GM10248 (cell line): Measurements from ENCODE around the gene UGCG.

ENCODE experiments used
- CTCF ChIA-PET: fragments of 300-600 bp; sonication (Branson Sonifier 250); formaldehyde crosslinking; extraction: SDS; loops from one replicate; lab custom pipeline; 2021; ENCODE audit warnings: antibody characterized with exemption; lab: Yijun Ruan, JAX
- POLR2A ChIA-PET: fragments of 350-650 bp; sonication (Branson Sonifier 250); formaldehyde crosslinking; extraction: SDS; loops from one replicate; lab custom pipeline; 2020; ENCODE audit warnings: antibody characterized with exemption; lab: Yijun Ruan, JAX
- DNase-seq: peaks from one replicate; pipeline ENCODE4 v3.0.0; 2012; ENCODE audit errors: extremely low spot score
- TF ChIP-seq, protein P1 (sequence below): IDR thresholded peaks from 2 replicates; pipeline ENCODE4 v1.5.1; 2012; ENCODE audit warnings: mild to moderate bottlenecking, low read depth; ENCODE audit errors: extremely low read depth, missing control alignments, control extremely low read depth

Gene UGCG

DNA sequence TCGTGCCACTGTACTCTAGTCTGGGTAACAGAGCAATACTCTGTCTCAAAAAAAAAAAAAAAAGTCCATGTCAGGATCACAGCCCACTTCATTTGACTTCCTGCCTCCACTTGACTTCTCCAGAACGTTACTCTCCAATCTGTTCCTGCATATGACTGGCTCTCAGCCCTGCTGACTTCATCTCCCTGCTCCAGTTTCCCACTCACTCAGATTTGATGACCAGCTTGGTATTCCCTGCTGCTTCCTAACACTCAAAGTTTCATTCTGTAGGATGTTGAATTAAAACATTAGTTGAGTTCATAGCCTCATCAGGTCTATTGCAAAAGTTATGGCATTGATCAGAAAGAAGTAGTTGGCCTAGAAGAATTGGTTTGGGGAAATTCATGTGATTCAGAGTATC, 52.3 kb downstream of the UGCG start:
- DNase-seq = no peak
- ChIA-PET CTCF (interaction anchor here (1.5 to 2.0 kb wide), 2 partner anchors 11 to 125 kb away, joined by 4 read pairs; no protein-coding TSS in a partner anchor), POLR2A (no interaction called here)
- TF ChIP-seq, protein P1, sequence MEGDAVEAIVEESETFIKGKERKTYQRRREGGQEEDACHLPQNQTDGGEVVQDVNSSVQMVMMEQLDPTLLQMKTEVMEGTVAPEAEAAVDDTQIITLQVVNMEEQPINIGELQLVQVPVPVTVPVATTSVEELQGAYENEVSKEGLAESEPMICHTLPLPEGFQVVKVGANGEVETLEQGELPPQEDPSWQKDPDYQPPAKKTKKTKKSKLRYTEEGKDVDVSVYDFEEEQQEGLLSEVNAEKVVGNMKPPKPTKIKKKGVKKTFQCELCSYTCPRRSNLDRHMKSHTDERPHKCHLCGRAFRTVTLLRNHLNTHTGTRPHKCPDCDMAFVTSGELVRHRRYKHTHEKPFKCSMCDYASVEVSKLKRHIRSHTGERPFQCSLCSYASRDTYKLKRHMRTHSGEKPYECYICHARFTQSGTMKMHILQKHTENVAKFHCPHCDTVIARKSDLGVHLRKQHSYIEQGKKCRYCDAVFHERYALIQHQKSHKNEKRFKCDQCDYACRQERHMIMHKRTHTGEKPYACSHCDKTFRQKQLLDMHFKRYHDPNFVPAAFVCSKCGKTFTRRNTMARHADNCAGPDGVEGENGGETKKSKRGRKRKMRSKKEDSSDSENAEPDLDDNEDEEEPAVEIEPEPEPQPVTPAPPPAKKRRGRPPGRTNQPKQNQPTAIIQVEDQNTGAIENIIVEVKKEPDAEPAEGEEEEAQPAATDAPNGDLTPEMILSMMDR = no peak

DNA sequence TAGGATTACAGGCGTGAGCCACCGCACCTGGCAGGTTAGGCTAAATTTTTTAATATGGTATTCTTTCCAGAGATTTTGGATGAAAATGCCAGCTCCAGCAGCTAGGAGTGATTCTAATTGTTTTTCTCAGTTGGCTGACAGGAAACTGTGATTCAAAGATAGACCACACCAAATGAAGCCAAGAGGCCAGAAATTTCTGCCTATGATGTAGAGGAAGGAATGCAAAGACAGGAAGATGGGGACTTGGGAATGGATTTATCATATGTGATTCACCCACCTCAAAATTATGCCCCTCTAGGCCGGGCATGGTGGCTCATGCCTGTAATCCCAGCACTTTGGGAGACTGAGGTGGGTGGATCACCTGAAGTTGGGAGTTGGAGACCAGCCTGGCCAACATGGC, 53.3 kb downstream of the UGCG start:
- ChIA-PET CTCF (interaction anchor here (1.1 to 2.1 kb wide), 3 partner anchors 9 to 18 kb away, joined by 3 to 4 read pairs (median 4); no protein-coding TSS in a partner anchor), POLR2A (no interaction called here)
- DNase-seq = no peak
- TF ChIP-seq, protein P1 = no peak

DNA sequence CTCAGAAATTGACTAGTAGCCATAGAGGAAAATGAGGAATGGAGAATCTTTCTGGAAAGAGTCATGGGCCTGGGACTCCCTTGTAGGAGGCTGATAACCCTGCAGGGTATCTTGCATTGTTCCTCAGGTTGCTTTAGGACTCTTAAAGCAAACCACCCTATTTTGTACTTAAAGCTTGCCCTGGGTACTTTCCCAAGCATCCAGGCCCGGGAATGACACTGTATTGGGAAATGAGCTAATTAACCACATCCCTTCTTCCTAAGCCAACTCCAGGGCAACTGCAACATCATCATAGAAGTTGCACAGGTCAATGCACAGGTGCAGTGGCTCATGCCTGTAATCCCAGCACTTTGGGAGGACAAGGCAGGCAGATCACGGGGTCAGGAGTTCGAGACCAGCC, 55.9 kb downstream of the UGCG start:
- POLR2A ChIA-PET = no interaction called here
- TF ChIP-seq, protein P1 = no peak
- DNase-seq = no peak
- CTCF ChIA-PET = interaction anchor here (1.4 kb wide), 1 partner anchor 25 kb away, joined by 3 read pairs; no protein-coding TSS in a partner anchor

DNA sequence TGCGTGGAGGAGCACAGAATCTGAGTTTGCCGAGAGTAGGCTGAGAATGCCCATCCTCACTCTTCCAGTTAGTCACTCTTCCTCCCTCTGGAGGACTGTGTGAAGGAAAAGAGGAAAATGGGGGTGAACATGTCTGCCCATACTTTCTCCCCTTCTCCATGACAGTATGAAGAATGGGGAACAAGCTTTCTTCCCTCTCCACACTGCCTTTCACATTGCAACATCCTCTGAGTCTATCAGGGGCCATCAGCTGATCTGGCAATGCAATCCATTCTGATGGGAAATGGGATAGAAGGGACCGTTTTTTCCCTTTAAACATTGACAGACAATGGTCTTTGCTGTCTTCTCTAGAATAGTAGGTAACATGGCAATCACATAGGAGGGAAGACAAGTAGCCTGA, 56.8 kb downstream of the UGCG start:
- DNase-seq = no peak
- CTCF ChIA-PET = interaction anchor here (0.6 to 2.0 kb wide), 3 partner anchors 9 to 24 kb away, joined by 3 to 8 read pairs (median 3); no protein-coding TSS in a partner anchor
- TF ChIP-seq, protein P1 = no peak
- POLR2A ChIA-PET = no interaction called here

DNA sequence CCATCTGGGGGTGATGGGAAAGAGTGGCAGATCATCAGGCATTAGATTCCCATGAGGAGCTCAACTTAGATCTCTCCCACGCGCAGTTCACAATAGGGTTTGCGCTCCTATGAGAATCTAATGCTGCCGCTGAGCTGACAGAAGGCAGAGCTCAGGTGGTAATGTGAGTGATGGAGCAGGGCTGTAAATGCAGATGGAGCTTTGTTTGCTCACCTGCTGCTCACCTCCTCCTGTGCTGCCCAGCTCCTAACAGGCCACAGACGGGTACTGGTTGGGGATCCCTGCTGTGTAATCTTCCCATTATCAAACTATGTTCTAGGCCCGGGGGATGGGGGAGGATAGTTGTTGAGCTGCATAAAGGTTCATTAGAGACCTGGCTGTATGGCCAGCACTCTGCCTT, 58.4 kb downstream of the UGCG start:
- POLR2A ChIA-PET = no interaction called here
- TF ChIP-seq, protein P1 = no peak
- no peak for DNase-seq
- CTCF ChIA-PET = interaction anchor here (0.8 to 3.0 kb wide), 12 partner anchors 9 to 113 kb away, joined by 3 to 9 read pairs (median 4); partner anchors contain the start of gene UGCG

DNA sequence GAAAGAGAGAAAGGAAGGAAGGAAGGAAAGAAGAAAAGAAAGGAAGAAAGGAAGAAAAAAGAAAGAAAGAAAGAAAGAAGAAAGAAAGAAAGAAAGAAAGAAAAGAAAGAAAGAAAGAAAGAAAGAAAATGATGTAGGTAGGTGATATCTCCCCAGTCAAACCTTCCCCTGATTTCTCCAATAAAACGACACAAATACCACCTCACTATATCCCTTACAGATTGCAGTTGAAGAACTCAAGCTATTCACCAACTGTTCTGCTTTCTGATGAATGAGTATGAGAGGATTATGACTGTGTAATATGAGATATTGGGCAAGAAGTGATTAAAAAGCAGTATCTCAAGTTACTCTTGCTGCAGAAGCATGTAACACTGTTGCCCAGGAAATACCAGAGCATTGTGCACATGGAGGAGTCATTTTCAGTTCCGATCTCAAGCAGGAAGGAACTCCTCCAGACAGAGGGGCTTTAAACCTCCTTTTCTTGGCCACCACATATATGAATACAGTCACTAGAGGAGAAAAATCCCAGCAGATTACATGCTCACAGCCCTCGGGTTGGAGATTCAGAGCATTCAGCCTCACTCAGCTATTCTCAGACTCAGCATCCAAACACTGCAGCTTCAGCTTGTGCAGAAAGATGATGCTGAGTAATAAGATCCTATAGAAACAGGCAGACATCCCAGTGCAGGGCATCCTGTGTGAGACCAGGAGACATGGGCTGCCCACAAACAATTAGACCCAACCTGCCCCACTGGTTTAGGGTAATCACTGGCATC, 61.4 kb downstream of the UGCG start:
- DNase-seq = no peak
- TF ChIP-seq, protein P1 = no peak
- ChIA-PET POLR2A (no interaction called here), CTCF (interaction anchor here (0.9 to 2.1 kb wide), 4 partner anchors 13 to 117 kb away, joined by 3 to 5 read pairs (median 3); no protein-coding TSS in a partner anchor)
